Upper lobe of left lung (tissue), 4 donors: ENCODE data around the gene SLC25A24.

ENCODE experiments used
- CTCF ChIP-seq, 6 experiments: fragments of 450-650 bp in 4 of 6; fragments of 200-600 bp in 2 of 6; sonication (generic) in 2 of 6; IDR thresholded peaks; one replicate each; pipeline ENCODE4 v1.5.1; 2016 to 2019; ENCODE audit warnings: antibody characterized with exemption in 6 of 6
- POLR2A ChIP-seq, 4 donors: fragments of 450-650 bp; IDR thresholded peaks; one replicate each; pipeline ENCODE4 v1.5.1; 2016 to 2017; ENCODE audit warnings: antibody characterized with exemption in 4 of 4, mild to moderate bottlenecking in 2 of 4
- POLR2AphosphoS5 ChIP-seq, 2 donors: sonication (generic); formaldehyde crosslinking; IDR thresholded peaks; one replicate each; pipeline ENCODE4 v1.5.1; 2017; ENCODE audit warnings: antibody characterized with exemption in 2 of 2

- TF ChIP-seq POLR2AphosphoS5 (IDR thresholded peaks at IDR 0.05): no peak
- no peak for TF ChIP-seq CTCF (IDR thresholded peaks at IDR 0.05)
- no peak for TF ChIP-seq POLR2A (IDR thresholded peaks at IDR 0.05)
Observed at GRCh38 chr1:108211014-108211413, 10.9 kb upstream of the SLC25A24 start.
